Endothelial cell of umbilical vein (primary cell): ENCODE results near the gene LRRC43. TPM values are rescaled to one million over a fixed set of nuclear protein-coding genes. Genes with fewer than 3 reads are reported as not detected.

Experiments used
- BruUV-seq: library from RNA; stranded (reverse); fragments of 400-500 nt; replicated peaks from 2 replicates; lab custom pipeline; 2021; lab: Mats Ljungman, UMichigan
- CTCF ChIA-PET: fragments of 300-600, 350-600 bp; sonication (Branson Sonifier 250); formaldehyde crosslinking; loops from one replicate; lab custom pipeline; 2021; ENCODE audit warnings: antibody characterized with exemption, inconsistent platforms; lab: Charles Lee
- POLR2A ChIA-PET: fragments of 300-600, 350-600 bp; sonication (Branson Sonifier 250); formaldehyde crosslinking; loops from one replicate; lab custom pipeline; 2021; ENCODE audit warnings: antibody characterized with exemption, inconsistent platforms; lab: Charles Lee
- DNase-seq: peaks from one replicate; pipeline ENCODE4 v3.0.0-alpha.2; 2011; ENCODE audit warnings: low read depth, low spot score
- FAIRE-seq: peaks from 2 replicates; lab custom pipeline; 2011; peaks lifted over from hg19 to GRCh38; lab: Jason Lieb, UNC
- H2AFZ ChIP-seq: 2 replicates; pipeline ENCODE4 v1.6.0; 2012; ENCODE audit warnings: low read depth, low read length, control low read depth, inconsistent platforms
- H3K27ac ChIP-seq: 2 replicates; pipeline ENCODE4 v1.5.1; 2011; ENCODE audit warnings: low read depth, mild to moderate bottlenecking, control low read depth, low read length, moderate library complexity; ENCODE audit not compliant: insufficient read depth
- H3K27me3 ChIP-seq, 2 experiments: 2 replicates each; pipeline versions ENCODE4 v1.6.0 to v1.6.1; 2011; ENCODE audit warnings: low read length in 2 of 2, mixed read lengths in 1 of 2; ENCODE audit not compliant: control insufficient read depth in 2 of 2, insufficient read depth in 2 of 2
- H3K36me3 ChIP-seq, 2 experiments: 2 replicates in 1 of 2; 3 replicates in 1 of 2; pipeline ENCODE4 v1.5.1; 2011; ENCODE audit warnings: low read length in 2 of 2, mild to moderate bottlenecking in 1 of 2, moderate library complexity in 1 of 2; ENCODE audit not compliant: control insufficient read depth in 2 of 2, insufficient read depth in 2 of 2; ENCODE audit errors: extremely low read depth in 1 of 2
- H3K4me1 ChIP-seq: 3 replicates; pipeline ENCODE4 v1.5.1; 2011; ENCODE audit warnings: mild to moderate bottlenecking, low read length; ENCODE audit not compliant: control insufficient read depth, insufficient read depth; ENCODE audit errors: extremely low read depth
- H3K4me2 ChIP-seq: 2 replicates; pipeline ENCODE4 v1.6.1; 2011; ENCODE audit warnings: low read length, control low read depth, mixed read lengths; ENCODE audit not compliant: insufficient read depth
- H3K4me3 ChIP-seq, 3 experiments: fragments of 200-600 bp in 1 of 3; sonication (generic), shearing (Covaris generic) in 1 of 3; replicated peaks in 1 of 3; 2 replicates each; pipeline ENCODE4 v1.5.1; 2011 to 2016; ENCODE audit warnings: control low read depth in 3 of 3, low read length in 3 of 3, mild to moderate bottlenecking in 2 of 3, inconsistent platforms in 1 of 3, low read depth in 1 of 3, moderate library complexity in 1 of 3; ENCODE audit not compliant: insufficient read depth in 1 of 3
- H3K79me2 ChIP-seq: 2 replicates; pipeline ENCODE4 v1.6.0; 2012; ENCODE audit warnings: low read length, inconsistent platforms; ENCODE audit not compliant: control insufficient read depth, insufficient read depth
- H3K9ac ChIP-seq: replicated peaks from 2 replicates; pipeline ENCODE3; 2011; ENCODE audit warnings: low read length, control low read depth; ENCODE audit not compliant: insufficient read depth; ENCODE audit errors: extremely low read depth
- H3K9me1 ChIP-seq: replicated peaks from 3 replicates; pipeline ENCODE4 v1.6.0; 2011; ENCODE audit warnings: mild to moderate bottlenecking, low read length; ENCODE audit not compliant: control insufficient read depth, insufficient read depth; ENCODE audit errors: extremely low read depth
- H3K9me3 ChIP-seq: replicated peaks from 2 replicates; pipeline ENCODE4 v1.5.1; 2012; ENCODE audit warnings: low read length, inconsistent platforms; ENCODE audit not compliant: control insufficient read depth, insufficient read depth
- H4K20me1 ChIP-seq: replicated peaks from 2 replicates; pipeline ENCODE3; 2011; ENCODE audit warnings: mild to moderate bottlenecking, low read length; ENCODE audit not compliant: control insufficient read depth, insufficient read depth; ENCODE audit errors: extremely low read depth
- EZH2 ChIP-seq: IDR thresholded peaks from 2 replicates; pipeline ENCODE4 v1.6.1; 2012; ENCODE audit warnings: borderline replicate concordance, low read depth, mild to moderate bottlenecking, moderate library complexity, low read length, inconsistent platforms; ENCODE audit not compliant: severe bottlenecking
- FOS ChIP-seq: IDR thresholded peaks from 2 replicates; pipeline ENCODE4 v1.6.1; 2011; ENCODE audit warnings: mild to moderate bottlenecking, low read length, moderate library complexity, borderline replicate concordance; ENCODE audit not compliant: insufficient read depth
- GATA2 ChIP-seq: IDR thresholded peaks from 2 replicates; pipeline ENCODE4 v1.7.0; 2011; ENCODE audit warnings: low read depth, mild to moderate bottlenecking, moderate library complexity, mixed read lengths, low read length; ENCODE audit not compliant: insufficient read length, insufficient read depth
- JUN ChIP-seq: IDR thresholded peaks from 2 replicates; pipeline ENCODE4 v1.6.1; 2011; ENCODE audit warnings: borderline replicate concordance, low read depth; ENCODE audit not compliant: insufficient read length, insufficient read depth
- MYC ChIP-seq: IDR thresholded peaks from one replicate; pipeline ENCODE4 v1.6.1; 2011; ENCODE audit warnings: mild to moderate bottlenecking, low read depth, low read length
- POLR2A ChIP-seq: IDR thresholded peaks from 2 replicates; pipeline ENCODE4 v1.6.1; 2012; ENCODE audit warnings: low read depth, mild to moderate bottlenecking, control low read depth, low read length
- POLR2AphosphoS5 ChIP-seq: IDR thresholded peaks from 2 replicates; pipeline ENCODE4 v1.6.1; 2012; ENCODE audit warnings: low read depth, mild to moderate bottlenecking, control low read depth, low read length, moderate library complexity; ENCODE audit not compliant: insufficient read depth
- dilution Hi-C: fragments of 300-500 bp; cut with MboI; formaldehyde crosslinking; loops from one replicate; pipeline ENCODE4 v1.15.0; 2019; ENCODE audit warnings: low sequenced_read_pairs; ENCODE audit not compliant: extremely low pct_ligation_motif_present
- intact Hi-C: fragments of 100-400 bp; cut with micrococcal nuclease; formaldehyde crosslinking; loops from one replicate; pipeline ENCODE4 v1.10.0; 2022
- polyA plus RNA-seq, 4 experiments: library from polyadenylated mRNA; depleted of rRNA in 3 of 4; stranded (reverse) in 3 of 4; unstranded in 1 of 4; fragments of >200 nt; gene quantifications; 2 replicates each; pipeline versions ENCODE4 v1.2.1 to v1.2.3, GENCODE V29; 2011 to 2012; ENCODE audit warnings: missing spikeins in 1 of 4
- total RNA-seq: library from RNA; stranded (reverse); gene quantifications from 2 replicates; pipeline ENCODE4 v1.2.3, GENCODE V29; 2021
- TF ChIP-seq, protein P1 (sequence below): IDR thresholded peaks from 2 replicates; pipeline ENCODE4 v1.6.1; 2011; ENCODE audit not compliant: insufficient read depth, insufficient read length
- TF ChIP-seq, protein P2 (sequence below), 2 donors: IDR thresholded peaks; 1 replicate in 1 of 2; 2 replicates in 1 of 2; pipeline ENCODE4 v1.5.1; 2011; ENCODE audit warnings: low read length in 2 of 2, mild to moderate bottlenecking in 2 of 2, moderate library complexity in 2 of 2, control low read depth in 1 of 2, inconsistent platforms in 1 of 2, low read depth in 1 of 2; ENCODE audit not compliant: insufficient read depth in 1 of 2; ENCODE audit errors: extremely low read depth in 1 of 2

The LRRC43 gene
- total and polyA plus RNA-seq, 2 donors (not counting 3 experiments of a cell fraction or from before 2014, with no cell fraction given), result 3.1 to 3.4 TPM

- no peaks in the 10 kb centered on the region for H3K9me1 ChIP-seq
- H3K79me2 ChIP-seq, result no peaks in the 10 kb centered on the region
- POLR2A ChIA-PET, result no interaction called here
- no peak overlapping the region for H2AFZ ChIP-seq
- H3K4me1 ChIP-seq, result peaks cover 3% of the 10 kb centered on the region
- H3K9me3 ChIP-seq, result no peaks in the 10 kb centered on the region
- H3K4me3 ChIP-seq, result no peak overlapping the region
- no peak overlapping the region for H3K4me2 ChIP-seq
- CTCF ChIA-PET, result interaction anchor here (1.7 kb wide), 1 partner anchor 20 kb away, joined by 3 read pairs; no protein-coding TSS in a partner anchor
- dilution Hi-C loops, result no loop called here
- H4K20me1 ChIP-seq, result no peaks in the 10 kb centered on the region
- H3K27ac ChIP-seq, result no peak overlapping the region
- peaks cover 2 to 9% of the 10 kb centered on the region in 2 experiments for H3K36me3 ChIP-seq
- intact Hi-C loops, result no loop called here
- TF ChIP-seq POLR2A (no peak), POLR2AphosphoS5 (no peak), EZH2 (no peak), GATA2 (no peak), JUN (no peak), MYC (no peak), FOS (no peak)
- TF ChIP-seq, protein P1, sequence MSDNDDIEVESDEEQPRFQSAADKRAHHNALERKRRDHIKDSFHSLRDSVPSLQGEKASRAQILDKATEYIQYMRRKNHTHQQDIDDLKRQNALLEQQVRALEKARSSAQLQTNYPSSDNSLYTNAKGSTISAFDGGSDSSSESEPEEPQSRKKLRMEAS, result no peak
- TF ChIP-seq, protein P2, sequence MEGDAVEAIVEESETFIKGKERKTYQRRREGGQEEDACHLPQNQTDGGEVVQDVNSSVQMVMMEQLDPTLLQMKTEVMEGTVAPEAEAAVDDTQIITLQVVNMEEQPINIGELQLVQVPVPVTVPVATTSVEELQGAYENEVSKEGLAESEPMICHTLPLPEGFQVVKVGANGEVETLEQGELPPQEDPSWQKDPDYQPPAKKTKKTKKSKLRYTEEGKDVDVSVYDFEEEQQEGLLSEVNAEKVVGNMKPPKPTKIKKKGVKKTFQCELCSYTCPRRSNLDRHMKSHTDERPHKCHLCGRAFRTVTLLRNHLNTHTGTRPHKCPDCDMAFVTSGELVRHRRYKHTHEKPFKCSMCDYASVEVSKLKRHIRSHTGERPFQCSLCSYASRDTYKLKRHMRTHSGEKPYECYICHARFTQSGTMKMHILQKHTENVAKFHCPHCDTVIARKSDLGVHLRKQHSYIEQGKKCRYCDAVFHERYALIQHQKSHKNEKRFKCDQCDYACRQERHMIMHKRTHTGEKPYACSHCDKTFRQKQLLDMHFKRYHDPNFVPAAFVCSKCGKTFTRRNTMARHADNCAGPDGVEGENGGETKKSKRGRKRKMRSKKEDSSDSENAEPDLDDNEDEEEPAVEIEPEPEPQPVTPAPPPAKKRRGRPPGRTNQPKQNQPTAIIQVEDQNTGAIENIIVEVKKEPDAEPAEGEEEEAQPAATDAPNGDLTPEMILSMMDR (IDR thresholded peaks at IDR 0.05; ENCODE audit: extremely low read depth in 1 of 2, insufficient read depth in 1 of 2, low read depth in 1 of 2, low read length in 2 of 2), result no peak
- H3K9ac ChIP-seq, result no peak overlapping the region
- DNase-seq, result no peak
- H3K27me3 ChIP-seq, result no peaks in the 10 kb centered on the region
- BruUV-seq, result no TSS peak
- FAIRE-seq, result no peak
These were observed 47.9 kb downstream of the LRRC43 start for GRCh38 chr12:122230798-122231197.
